ENCODE data around the gene MEIS1. TPM values are rescaled to one million over a fixed set of nuclear protein-coding genes. Genes with fewer than 3 reads are reported as not detected.

The MEIS1 gene
- total and polyA plus RNA-seq, 2 of the 8 experiments (the other 6 are each of a cell fraction or from before 2014, with no cell fraction given) = 0.17 to 1.2 TPM

DNA sequence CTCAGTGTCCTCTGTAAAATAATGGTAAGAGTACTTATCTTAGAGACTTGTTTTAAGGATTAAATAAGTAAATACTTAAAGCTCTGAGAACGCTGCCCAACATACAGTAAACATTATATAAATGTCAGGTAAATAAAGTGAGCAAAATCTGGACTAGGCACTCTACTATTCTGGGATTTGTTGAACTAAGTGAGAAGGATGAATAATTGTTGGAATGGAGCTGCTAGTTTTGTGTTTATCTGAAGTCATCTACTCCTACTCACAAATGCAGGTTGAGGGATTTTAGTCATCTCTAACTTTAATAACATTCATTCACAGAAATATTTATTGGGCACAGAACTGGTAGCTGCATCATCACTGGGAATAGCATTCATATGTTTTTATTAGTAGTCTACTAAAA is 103.4 kb downstream of the MEIS1 start (continued):
- TF ChIP-seq, protein P1, sequence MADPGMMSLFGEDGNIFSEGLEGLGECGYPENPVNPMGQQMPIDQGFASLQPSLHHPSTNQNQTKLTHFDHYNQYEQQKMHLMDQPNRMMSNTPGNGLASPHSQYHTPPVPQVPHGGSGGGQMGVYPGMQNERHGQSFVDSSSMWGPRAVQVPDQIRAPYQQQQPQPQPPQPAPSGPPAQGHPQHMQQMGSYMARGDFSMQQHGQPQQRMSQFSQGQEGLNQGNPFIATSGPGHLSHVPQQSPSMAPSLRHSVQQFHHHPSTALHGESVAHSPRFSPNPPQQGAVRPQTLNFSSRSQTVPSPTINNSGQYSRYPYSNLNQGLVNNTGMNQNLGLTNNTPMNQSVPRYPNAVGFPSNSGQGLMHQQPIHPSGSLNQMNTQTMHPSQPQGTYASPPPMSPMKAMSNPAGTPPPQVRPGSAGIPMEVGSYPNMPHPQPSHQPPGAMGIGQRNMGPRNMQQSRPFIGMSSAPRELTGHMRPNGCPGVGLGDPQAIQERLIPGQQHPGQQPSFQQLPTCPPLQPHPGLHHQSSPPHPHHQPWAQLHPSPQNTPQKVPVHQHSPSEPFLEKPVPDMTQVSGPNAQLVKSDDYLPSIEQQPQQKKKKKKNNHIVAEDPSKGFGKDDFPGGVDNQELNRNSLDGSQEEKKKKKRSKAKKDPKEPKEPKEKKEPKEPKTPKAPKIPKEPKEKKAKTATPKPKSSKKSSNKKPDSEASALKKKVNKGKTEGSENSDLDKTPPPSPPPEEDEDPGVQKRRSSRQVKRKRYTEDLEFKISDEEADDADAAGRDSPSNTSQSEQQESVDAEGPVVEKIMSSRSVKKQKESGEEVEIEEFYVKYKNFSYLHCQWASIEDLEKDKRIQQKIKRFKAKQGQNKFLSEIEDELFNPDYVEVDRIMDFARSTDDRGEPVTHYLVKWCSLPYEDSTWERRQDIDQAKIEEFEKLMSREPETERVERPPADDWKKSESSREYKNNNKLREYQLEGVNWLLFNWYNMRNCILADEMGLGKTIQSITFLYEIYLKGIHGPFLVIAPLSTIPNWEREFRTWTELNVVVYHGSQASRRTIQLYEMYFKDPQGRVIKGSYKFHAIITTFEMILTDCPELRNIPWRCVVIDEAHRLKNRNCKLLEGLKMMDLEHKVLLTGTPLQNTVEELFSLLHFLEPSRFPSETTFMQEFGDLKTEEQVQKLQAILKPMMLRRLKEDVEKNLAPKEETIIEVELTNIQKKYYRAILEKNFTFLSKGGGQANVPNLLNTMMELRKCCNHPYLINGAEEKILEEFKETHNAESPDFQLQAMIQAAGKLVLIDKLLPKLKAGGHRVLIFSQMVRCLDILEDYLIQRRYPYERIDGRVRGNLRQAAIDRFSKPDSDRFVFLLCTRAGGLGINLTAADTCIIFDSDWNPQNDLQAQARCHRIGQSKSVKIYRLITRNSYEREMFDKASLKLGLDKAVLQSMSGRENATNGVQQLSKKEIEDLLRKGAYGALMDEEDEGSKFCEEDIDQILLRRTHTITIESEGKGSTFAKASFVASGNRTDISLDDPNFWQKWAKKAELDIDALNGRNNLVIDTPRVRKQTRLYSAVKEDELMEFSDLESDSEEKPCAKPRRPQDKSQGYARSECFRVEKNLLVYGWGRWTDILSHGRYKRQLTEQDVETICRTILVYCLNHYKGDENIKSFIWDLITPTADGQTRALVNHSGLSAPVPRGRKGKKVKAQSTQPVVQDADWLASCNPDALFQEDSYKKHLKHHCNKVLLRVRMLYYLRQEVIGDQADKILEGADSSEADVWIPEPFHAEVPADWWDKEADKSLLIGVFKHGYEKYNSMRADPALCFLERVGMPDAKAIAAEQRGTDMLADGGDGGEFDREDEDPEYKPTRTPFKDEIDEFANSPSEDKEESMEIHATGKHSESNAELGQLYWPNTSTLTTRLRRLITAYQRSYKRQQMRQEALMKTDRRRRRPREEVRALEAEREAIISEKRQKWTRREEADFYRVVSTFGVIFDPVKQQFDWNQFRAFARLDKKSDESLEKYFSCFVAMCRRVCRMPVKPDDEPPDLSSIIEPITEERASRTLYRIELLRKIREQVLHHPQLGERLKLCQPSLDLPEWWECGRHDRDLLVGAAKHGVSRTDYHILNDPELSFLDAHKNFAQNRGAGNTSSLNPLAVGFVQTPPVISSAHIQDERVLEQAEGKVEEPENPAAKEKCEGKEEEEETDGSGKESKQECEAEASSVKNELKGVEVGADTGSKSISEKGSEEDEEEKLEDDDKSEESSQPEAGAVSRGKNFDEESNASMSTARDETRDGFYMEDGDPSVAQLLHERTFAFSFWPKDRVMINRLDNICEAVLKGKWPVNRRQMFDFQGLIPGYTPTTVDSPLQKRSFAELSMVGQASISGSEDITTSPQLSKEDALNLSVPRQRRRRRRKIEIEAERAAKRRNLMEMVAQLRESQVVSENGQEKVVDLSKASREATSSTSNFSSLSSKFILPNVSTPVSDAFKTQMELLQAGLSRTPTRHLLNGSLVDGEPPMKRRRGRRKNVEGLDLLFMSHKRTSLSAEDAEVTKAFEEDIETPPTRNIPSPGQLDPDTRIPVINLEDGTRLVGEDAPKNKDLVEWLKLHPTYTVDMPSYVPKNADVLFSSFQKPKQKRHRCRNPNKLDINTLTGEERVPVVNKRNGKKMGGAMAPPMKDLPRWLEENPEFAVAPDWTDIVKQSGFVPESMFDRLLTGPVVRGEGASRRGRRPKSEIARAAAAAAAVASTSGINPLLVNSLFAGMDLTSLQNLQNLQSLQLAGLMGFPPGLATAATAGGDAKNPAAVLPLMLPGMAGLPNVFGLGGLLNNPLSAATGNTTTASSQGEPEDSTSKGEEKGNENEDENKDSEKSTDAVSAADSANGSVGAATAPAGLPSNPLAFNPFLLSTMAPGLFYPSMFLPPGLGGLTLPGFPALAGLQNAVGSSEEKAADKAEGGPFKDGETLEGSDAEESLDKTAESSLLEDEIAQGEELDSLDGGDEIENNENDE (IDR thresholded peaks at IDR 0.05; ENCODE audit: insufficient replicate concordance, low read length) = no peak
- no peak for TF ChIP-seq RAD21 (IDR thresholded peaks at IDR 0.05 in 1 of 2, conservative IDR thresholded peaks at IDR 0.05 in 1 of 2; ENCODE audit: low read depth in 2 of 2, low read length in 2 of 2)
- TF ChIP-seq BRCA1 (IDR thresholded peaks at IDR 0.05; ENCODE audit: low read depth, low read length) = no peak
- TF ChIP-seq TAF7 (optimal IDR thresholded peaks at IDR 0.05; ENCODE audit: borderline replicate concordance, low read depth, low read length) = no peak
- no peak for TF ChIP-seq JUND (IDR thresholded peaks at IDR 0.05; ENCODE audit: low read length)
- TF ChIP-seq RXRA (IDR thresholded peaks at IDR 0.05; ENCODE audit: insufficient read depth, low read depth, low read length) = no peak
- no peak for TF ChIP-seq NANOG (IDR thresholded peaks at IDR 0.05; ENCODE audit: insufficient read depth, low read depth, low read length, poor library complexity, severe bottlenecking)
- TF ChIP-seq EZH2 (IDR thresholded peaks at IDR 0.05; ENCODE audit: low read depth, low read length, severe bottlenecking) = no peak
- no peak for TF ChIP-seq CREB1 (IDR thresholded peaks at IDR 0.05)
- no peak for TF ChIP-seq PHF8 (conservative IDR thresholded peaks at IDR 0.05; ENCODE audit: low read depth, low read length)

All from H1 (cell line).